Measurements from ENCODE around the gene HPGD.

- TF ChIP-seq, protein P1, sequence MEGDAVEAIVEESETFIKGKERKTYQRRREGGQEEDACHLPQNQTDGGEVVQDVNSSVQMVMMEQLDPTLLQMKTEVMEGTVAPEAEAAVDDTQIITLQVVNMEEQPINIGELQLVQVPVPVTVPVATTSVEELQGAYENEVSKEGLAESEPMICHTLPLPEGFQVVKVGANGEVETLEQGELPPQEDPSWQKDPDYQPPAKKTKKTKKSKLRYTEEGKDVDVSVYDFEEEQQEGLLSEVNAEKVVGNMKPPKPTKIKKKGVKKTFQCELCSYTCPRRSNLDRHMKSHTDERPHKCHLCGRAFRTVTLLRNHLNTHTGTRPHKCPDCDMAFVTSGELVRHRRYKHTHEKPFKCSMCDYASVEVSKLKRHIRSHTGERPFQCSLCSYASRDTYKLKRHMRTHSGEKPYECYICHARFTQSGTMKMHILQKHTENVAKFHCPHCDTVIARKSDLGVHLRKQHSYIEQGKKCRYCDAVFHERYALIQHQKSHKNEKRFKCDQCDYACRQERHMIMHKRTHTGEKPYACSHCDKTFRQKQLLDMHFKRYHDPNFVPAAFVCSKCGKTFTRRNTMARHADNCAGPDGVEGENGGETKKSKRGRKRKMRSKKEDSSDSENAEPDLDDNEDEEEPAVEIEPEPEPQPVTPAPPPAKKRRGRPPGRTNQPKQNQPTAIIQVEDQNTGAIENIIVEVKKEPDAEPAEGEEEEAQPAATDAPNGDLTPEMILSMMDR (optimal IDR thresholded peaks at IDR 0.05 in 1 of 3, IDR thresholded peaks at IDR 0.05 in 1 of 3, conservative IDR thresholded peaks at IDR 0.05 in 1 of 3; ENCODE audit: extremely low read depth in 1 of 3, insufficient read depth in 2 of 3, low read length in 3 of 3) = no peak
- no peak for TF ChIP-seq EZH2 (IDR thresholded peaks at IDR 0.05; ENCODE audit: low read length)
Measured at GRCh38 chr4:174549721-174550120, 27.4 kb upstream of the HPGD start.

Measured in keratinocyte (primary cell).